HG02981 (cell line): ENCODE measurements around the gene GSN.

ENCODE experiments used
- ATAC-seq: cut with Tn5 transposase; IDR thresholded peaks from one replicate; pipeline ENCODE4 v1.9.1; 2021; ENCODE audit warnings: mild to moderate bottlenecking, moderate library complexity; ENCODE audit not compliant: unreplicated experiment

Gene GSN

GRCh38 chr9:121272401-121272948 is 4.5 kb downstream of the GSN start:
- no peak for ATAC-seq

GRCh38 chr9:121273064-121273775 is 5.3 kb downstream of the GSN start:
- ATAC-seq = no peak

- ATAC-seq = no peak
Observed at GRCh38 chr9:121274851-121275250, 6.9 kb downstream of the GSN start.

GRCh38 chr9:121275781-121276658 is 8.1 kb downstream of the GSN start:
- no peak for ATAC-seq

GRCh38 chr9:121277026-121277425 is 9.1 kb downstream of the GSN start:
- ATAC-seq = no peak

GRCh38 chr9:121277518-121278295 is 9.7 kb downstream of the GSN start:
- ATAC-seq = no peak

- ATAC-seq = peak; percentile 52
Observed at GRCh38 chr9:121278477-121279261, 10.7 kb downstream of the GSN start.

- ATAC-seq = no peak
Observed at GRCh38 chr9:121279776-121280388, 11.9 kb downstream of the GSN start.

- ATAC-seq = no peak
Observed at GRCh38 chr9:121280715-121281613, 13.0 kb downstream of the GSN start.

GRCh38 chr9:121281614-121282276 is 13.8 kb downstream of the GSN start:
- ATAC-seq = no peak

- ATAC-seq = no peak
Observed at GRCh38 chr9:121282277-121283079, 14.5 kb downstream of the GSN start.

GRCh38 chr9:121283080-121283398 is 15.1 kb downstream of the GSN start:
- no peak for ATAC-seq

- ATAC-seq = no peak
Observed at GRCh38 chr9:121283856-121284732, 16.1 kb downstream of the GSN start.

GRCh38 chr9:121284733-121285451 is 16.9 kb downstream of the GSN start:
- no peak for ATAC-seq

GRCh38 chr9:121285835-121286687 is 18.1 kb downstream of the GSN start:
- no peak for ATAC-seq
